ENCODE data around the gene MFSD11. TPM values are rescaled to one million over a fixed set of nuclear protein-coding genes. Genes with fewer than 3 reads are reported as not detected.

The MFSD11 gene
- total and polyA plus RNA-seq, 8 donors: 23.6 to 38.4 (median 35.3) TPM

DNA sequence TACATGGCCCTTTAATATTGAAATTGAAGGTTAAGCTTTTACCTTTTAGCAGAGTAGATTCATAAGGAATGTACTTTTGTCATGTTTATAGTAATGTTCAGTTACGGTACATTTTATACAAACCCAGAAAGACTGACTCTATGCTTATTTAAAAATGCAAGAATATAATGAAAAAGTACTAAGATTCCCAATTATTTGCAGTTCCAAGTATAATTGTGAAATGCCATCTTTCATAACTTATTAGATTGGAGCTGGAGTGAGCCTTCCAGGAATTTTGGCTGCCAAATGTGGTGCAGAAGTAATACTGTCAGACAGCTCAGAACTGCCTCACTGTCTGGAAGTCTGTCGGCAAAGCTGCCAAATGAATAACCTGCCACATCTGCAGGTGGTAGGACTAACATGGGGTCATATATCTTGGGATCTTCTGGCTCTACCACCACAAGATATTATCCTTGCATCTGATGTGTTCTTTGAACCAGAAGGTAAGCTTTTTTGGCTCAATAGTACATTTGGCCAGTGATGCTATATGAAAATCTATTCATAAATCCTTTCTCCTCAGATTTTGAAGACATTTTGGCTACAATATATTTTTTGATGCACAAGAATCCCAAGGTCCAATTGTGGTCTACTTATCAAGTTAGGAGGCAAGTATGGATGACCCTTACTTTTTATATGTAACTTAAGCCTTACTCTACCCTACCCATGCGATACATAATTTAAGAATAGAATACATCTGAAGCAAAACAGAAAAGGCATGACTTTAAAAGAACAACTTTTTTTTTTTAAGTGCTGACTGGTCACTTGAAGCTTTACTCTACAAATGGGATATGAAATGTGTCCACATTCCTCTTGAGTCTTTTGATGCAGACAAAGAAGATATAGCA lies 4.9 kb upstream of the MFSD11 start:
- peak overlapping the region in 1 of 2 donors; percentile 99 for H3K27ac ChIP-seq
- DNase-seq (no peak), ATAC-seq (no peak)
- H3K36me3 ChIP-seq: peaks cover 0 to 62% of the 10 kb centered on the region in 2 donors
- TF ChIP-seq, protein P1, sequence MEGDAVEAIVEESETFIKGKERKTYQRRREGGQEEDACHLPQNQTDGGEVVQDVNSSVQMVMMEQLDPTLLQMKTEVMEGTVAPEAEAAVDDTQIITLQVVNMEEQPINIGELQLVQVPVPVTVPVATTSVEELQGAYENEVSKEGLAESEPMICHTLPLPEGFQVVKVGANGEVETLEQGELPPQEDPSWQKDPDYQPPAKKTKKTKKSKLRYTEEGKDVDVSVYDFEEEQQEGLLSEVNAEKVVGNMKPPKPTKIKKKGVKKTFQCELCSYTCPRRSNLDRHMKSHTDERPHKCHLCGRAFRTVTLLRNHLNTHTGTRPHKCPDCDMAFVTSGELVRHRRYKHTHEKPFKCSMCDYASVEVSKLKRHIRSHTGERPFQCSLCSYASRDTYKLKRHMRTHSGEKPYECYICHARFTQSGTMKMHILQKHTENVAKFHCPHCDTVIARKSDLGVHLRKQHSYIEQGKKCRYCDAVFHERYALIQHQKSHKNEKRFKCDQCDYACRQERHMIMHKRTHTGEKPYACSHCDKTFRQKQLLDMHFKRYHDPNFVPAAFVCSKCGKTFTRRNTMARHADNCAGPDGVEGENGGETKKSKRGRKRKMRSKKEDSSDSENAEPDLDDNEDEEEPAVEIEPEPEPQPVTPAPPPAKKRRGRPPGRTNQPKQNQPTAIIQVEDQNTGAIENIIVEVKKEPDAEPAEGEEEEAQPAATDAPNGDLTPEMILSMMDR (IDR thresholded peaks at IDR 0.05): no peak
- intact Hi-C loops (cut with DNase I): no loop called here
- H3K4me1 ChIP-seq: peaks cover 13 to 74% of the 10 kb centered on the region in 2 donors
- H3K4me3 ChIP-seq: peak overlapping the region in 1 of 2 donors; percentile 97
- no peaks in the 10 kb centered on the region for H3K27me3 ChIP-seq
- H3K9me3 ChIP-seq: no peaks in the 10 kb centered on the region

DNA sequence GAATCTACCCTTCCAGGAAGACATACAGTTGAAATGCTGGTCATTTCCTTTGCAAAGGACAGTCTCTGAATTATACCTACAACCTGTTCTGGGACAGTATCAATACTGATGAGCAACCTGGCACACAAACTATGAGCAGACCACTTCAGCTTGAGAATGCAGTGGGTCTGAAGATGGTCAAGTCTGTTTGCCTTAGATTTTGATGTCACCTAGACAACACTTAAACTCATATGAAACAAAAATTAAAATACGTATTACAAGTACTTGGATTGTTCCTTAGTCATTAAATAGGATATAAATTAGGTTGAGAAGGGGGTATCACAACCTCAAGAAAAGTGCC lies 4.3 kb upstream of the MFSD11 start:
- H3K27ac ChIP-seq: peak overlapping the region in 1 of 2 donors; percentile 99
- H3K9me3 ChIP-seq: no peaks in the 10 kb centered on the region
- peaks cover 0 to 62% of the 10 kb centered on the region in 2 donors for H3K36me3 ChIP-seq
- intact Hi-C loops (cut with DNase I): no loop called here
- H3K4me1 ChIP-seq: peaks cover 13 to 72% of the 10 kb centered on the region in 2 donors
- TF ChIP-seq, protein P1 (IDR thresholded peaks at IDR 0.05): no peak
- peak overlapping the region in 1 of 2 donors; percentile 97 for H3K4me3 ChIP-seq
- DNase-seq: no peak
- H3K27me3 ChIP-seq: no peaks in the 10 kb centered on the region
- no peak for ATAC-seq

DNA sequence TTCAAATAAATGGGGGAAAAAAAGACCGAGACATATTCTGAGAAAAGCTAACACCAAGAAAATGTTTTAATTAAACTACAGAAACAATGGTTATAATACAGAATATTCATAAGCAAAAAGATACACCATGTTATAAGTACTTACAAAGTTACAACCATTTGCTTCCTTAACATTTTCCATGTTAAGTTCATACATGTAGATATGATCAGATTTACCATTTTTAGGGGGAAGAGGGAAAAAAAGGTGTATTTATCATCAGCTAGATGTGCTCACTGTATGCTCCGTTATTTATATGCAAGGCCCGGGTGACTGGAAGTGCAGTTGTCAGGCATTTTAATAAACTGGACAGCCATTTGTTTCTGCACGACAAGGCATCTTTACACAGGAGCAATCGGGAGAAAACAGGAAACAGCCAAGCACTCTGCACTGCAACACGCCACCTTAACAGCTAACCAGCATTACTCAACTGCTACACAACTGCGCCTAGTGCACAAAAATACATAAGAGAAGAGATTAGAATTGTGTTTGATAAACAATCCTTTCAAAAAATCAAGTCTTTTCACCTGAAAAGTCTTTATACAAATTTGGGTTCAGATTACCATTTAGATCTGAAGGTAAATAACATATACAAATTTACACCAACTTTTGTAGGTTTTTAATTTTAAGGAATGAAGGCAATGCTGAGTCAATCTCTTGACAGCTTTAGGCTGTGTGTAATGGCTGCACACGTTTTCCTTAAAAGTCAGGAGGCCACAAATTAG lies 3.7 kb upstream of the MFSD11 start:
- Histone ChIP-seq H3K36me3 (peaks cover 0 to 62% of the 10 kb centered on the region in 2 donors), H3K27me3 (no peaks in the 10 kb centered on the region), H3K4me3 (peak overlapping the region; percentile 97 to 98), H3K9me3 (no peaks in the 10 kb centered on the region), H3K27ac (peak overlapping the region; percentile 2 to 99), H3K4me1 (peaks cover 19 to 72% of the 10 kb centered on the region in 2 donors)
- TF ChIP-seq, protein P1 (IDR thresholded peaks at IDR 0.05): no peak
- DNase-seq (no peak), ATAC-seq (no peak)
- intact Hi-C loops (cut with DNase I): no loop called here

DNA sequence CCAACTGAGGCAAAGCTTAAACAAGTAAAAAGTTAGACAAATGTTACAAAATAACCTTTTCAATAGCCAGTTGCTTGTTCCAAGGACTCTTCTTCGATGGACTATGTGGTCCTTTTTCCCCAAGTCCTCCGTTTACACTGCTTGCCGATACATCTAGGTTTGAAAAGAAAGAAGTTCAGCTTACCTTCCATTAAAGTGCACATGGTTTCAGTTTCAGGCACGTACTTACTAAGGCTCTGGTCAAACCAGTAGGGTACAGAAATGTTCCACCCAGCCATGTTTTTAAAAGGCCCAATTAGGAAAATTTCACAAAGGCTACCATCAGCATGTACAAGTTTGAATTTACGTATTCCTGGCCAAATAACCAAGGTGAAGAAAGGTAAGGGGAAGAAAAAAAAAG lies 2.9 kb upstream of the MFSD11 start:
- Histone ChIP-seq H3K4me1 (peaks cover 22 to 74% of the 10 kb centered on the region in 2 donors), H3K9me3 (no peaks in the 10 kb centered on the region), H3K27ac (peak overlapping the region; percentile 99), H3K27me3 (no peaks in the 10 kb centered on the region), H3K4me3 (peak overlapping the region; percentile 97 to 98), H3K36me3 (peaks cover 0 to 60% of the 10 kb centered on the region in 2 donors)
- TF ChIP-seq, protein P1 (IDR thresholded peaks at IDR 0.05): no peak
- intact Hi-C loops (cut with DNase I): no loop called here
- ATAC-seq (no peak), DNase-seq (no peak)

Measured in left lung (tissue), 10 donors.